Cerebellar nuclear complex (tissue), 1 donor: ENCODE measurements around the gene EGLN1.

Experiments used
- DNase-seq, 2 experiments: peaks; one replicate each; lab custom pipeline; 2025; lab: John Stamatoyannopoulos, UW

The EGLN1 gene

GRCh38 chr1:231397886-231398671 lies 24.0 kb downstream of the EGLN1 start:
- no peak for DNase-seq

- no peak for DNase-seq
Observed at GRCh38 chr1:231396643-231397042, 25.4 kb downstream of the EGLN1 start.

GRCh38 chr1:231395998-231396390 lies 26.1 kb downstream of the EGLN1 start:
- DNase-seq: no peak

- no peak for DNase-seq
Observed at GRCh38 chr1:231395076-231395997, 26.8 kb downstream of the EGLN1 start.

- no peak for DNase-seq
Observed at GRCh38 chr1:231393668-231394067, 28.4 kb downstream of the EGLN1 start.

- no peak for DNase-seq
Observed at GRCh38 chr1:231392389-231393131, 29.5 kb downstream of the EGLN1 start.

- no peak for DNase-seq
Observed at GRCh38 chr1:231390071-231390470, 32.0 kb downstream of the EGLN1 start.

GRCh38 chr1:231387770-231388669 lies 34.1 kb downstream of the EGLN1 start:
- no peak for DNase-seq

GRCh38 chr1:231386466-231386865 lies 35.6 kb downstream of the EGLN1 start:
- no peak for DNase-seq

- DNase-seq: no peak
Observed at GRCh38 chr1:231385416-231385748, 36.7 kb downstream of the EGLN1 start.

GRCh38 chr1:231384696-231385415 lies 37.2 kb downstream of the EGLN1 start:
- DNase-seq: no peak

GRCh38 chr1:231383159-231383860 lies 38.8 kb downstream of the EGLN1 start:
- DNase-seq: no peak

- DNase-seq: no peak
Observed at GRCh38 chr1:231382426-231382825, 39.7 kb downstream of the EGLN1 start.

- no peak for DNase-seq
Observed at GRCh38 chr1:231381729-231382128, 40.4 kb downstream of the EGLN1 start.

GRCh38 chr1:231376875-231377549 lies 45.1 kb downstream of the EGLN1 start:
- DNase-seq: no peak

GRCh38 chr1:231376101-231376500 lies 46.0 kb downstream of the EGLN1 start:
- no peak for DNase-seq

- no peak for DNase-seq
Observed at GRCh38 chr1:231374394-231374793, 47.7 kb downstream of the EGLN1 start.

GRCh38 chr1:231372501-231372900 lies 49.6 kb downstream of the EGLN1 start:
- no peak for DNase-seq

GRCh38 chr1:231369282-231369681 lies 52.8 kb downstream of the EGLN1 start:
- no peak for DNase-seq
